Transverse colon (tissue), 4 donors: ENCODE measurements around the gene PORCN. TPM values are rescaled to one million over a fixed set of nuclear protein-coding genes. Genes with fewer than 3 reads are reported as not detected.
A peak's percentile ranks its signal among the peaks of the same experiment; 100 is the strongest.

Experiments
- DNase-seq: peaks from one replicate; pipeline ENCODE4 v3.0.0-alpha.2; 2019
- H3K27ac ChIP-seq, 4 donors: fragments of 200-600 bp; sonication (generic); 2 replicates each; pipeline ENCODE4 v1.5.1; 2016 to 2018; ENCODE audit warnings: inconsistent platforms in 4 of 4
- H3K27me3 ChIP-seq: fragments of 200-600 bp; sonication (generic); 2 replicates; pipeline ENCODE4 v1.5.1; 2017; ENCODE audit warnings: inconsistent platforms
- H3K36me3 ChIP-seq, 4 donors: fragments of 200-600 bp; sonication (generic); 2 replicates each; pipeline ENCODE4 v1.5.1; 2017 to 2019; ENCODE audit warnings: inconsistent platforms in 4 of 4
- H3K4me1 ChIP-seq, 4 donors: fragments of 200-600 bp; sonication (generic); 2 replicates each; pipeline ENCODE4 v1.5.1; 2017 to 2020; ENCODE audit warnings: inconsistent platforms in 4 of 4
- H3K4me3 ChIP-seq, 4 donors: fragments of 200-600 bp; sonication (generic); 1 replicate in 1 of 4; 2 replicates in 3 of 4; pipeline versions ENCODE4 v1.5.1 to v1.6.1; 2017 to 2019; ENCODE audit warnings: inconsistent platforms in 4 of 4
- H3K9me3 ChIP-seq, 2 donors: fragments of 200-600 bp; sonication (generic); 2 replicates each; pipeline ENCODE4 v1.5.1; 2017 to 2019; ENCODE audit warnings: inconsistent platforms in 2 of 2
- CTCF ChIP-seq, 5 experiments: fragments of 200-600 bp in 3 of 5; fragments of 450-650 bp in 2 of 5; sonication (generic) in 3 of 5; IDR thresholded peaks; 1 replicate in 2 of 5; 2 replicates in 3 of 5; pipeline ENCODE4 v1.5.1; 2016 to 2017; ENCODE audit warnings: antibody characterized with exemption in 5 of 5, inconsistent platforms in 3 of 5, mild to moderate bottlenecking in 2 of 5, moderate library complexity in 1 of 5
- EP300 ChIP-seq: sonication (generic); formaldehyde crosslinking; IDR thresholded peaks from one replicate; pipeline ENCODE4 v1.6.1; 2017; ENCODE audit warnings: antibody characterized with exemption, low read depth
- POLR2A ChIP-seq: fragments of 450-650 bp; IDR thresholded peaks from one replicate; pipeline ENCODE4 v1.6.1; 2016; ENCODE audit warnings: antibody characterized with exemption, mild to moderate bottlenecking, moderate library complexity
- POLR2AphosphoS5 ChIP-seq, 3 donors: sonication (generic); formaldehyde crosslinking; IDR thresholded peaks; one replicate each; pipeline ENCODE4 v1.6.1; 2016; ENCODE audit warnings: antibody characterized with exemption in 3 of 3
- WGBS, 2 donors: methylation state at CpG; one replicate each; pipeline ENCODE4 v1.1.5; 2018; ENCODE audit warnings: low coverage in 1 of 2; 5-methylcytosine and 5-hydroxymethylcytosine counted together
- in situ Hi-C, 4 donors: fragments of 200-750 bp; cut with MboI; loops; one replicate each; pipeline versions ENCODE4 v1.15.0 to v1.15.1; 2017; ENCODE audit warnings: low sequenced_read_pairs in 3 of 4, low pct_ligation_motif_present in 1 of 4, low pct_unique_long_range_greater_than_20kb in 1 of 4
- intact Hi-C: fragments of 100-400 bp; cut with DNase I; formaldehyde crosslinking; loops from one replicate; pipeline ENCODE4 v1.15.1; 2023; ENCODE audit warnings: low total_unique reads
- total RNA-seq, 4 donors: library from RNA; depleted of rRNA; stranded (reverse); fragments of >200 nt; gene quantifications; one replicate each; pipeline ENCODE4 v1.1.0, GENCODE V29; 2016

PORCN gene
- total RNA-seq, 4 donors from 2014 or later, result 1.5 to 10.1 (median 8.2) TPM

- in situ Hi-C loops (no loop called here), intact Hi-C loops (no loop called here)
- Histone ChIP-seq H3K4me3 (no peak overlapping the region), H3K9me3 (no peaks in the 10 kb centered on the region), H3K36me3 (no peaks in the 10 kb centered on the region), H3K4me1 (peaks cover 0 to 21% (median 6%) of the 10 kb centered on the region in 4 donors), H3K27me3 (no peaks in the 10 kb centered on the region), H3K27ac (peak overlapping the region in 1 of 4 donors; percentile 75)
- no peak for DNase-seq
- no peak for TF ChIP-seq POLR2A
- TF ChIP-seq EP300, result no peak
- TF ChIP-seq POLR2AphosphoS5 (IDR thresholded peaks at IDR 0.05), result no peak
- no peak for TF ChIP-seq CTCF (IDR thresholded peaks at IDR 0.05)
- 84% methylated on average over 6 of the region's 6 CpGs; no CpG with 5 or more reads in 1 of the 2 donors for WGBS, 2 donors
Measured at GRCh38 chrX:48474581-48474980, 34.2 kb upstream of the PORCN start.

- Histone ChIP-seq H3K27ac (peak overlapping the region; percentile 75 to 88 (median 85)), H3K9me3 (no peaks in the 10 kb centered on the region), H3K36me3 (no peaks in the 10 kb centered on the region), H3K27me3 (no peaks in the 10 kb centered on the region), H3K4me1 (peaks cover 0 to 16% (median 6%) of the 10 kb centered on the region in 4 donors), H3K4me3 (peak overlapping the region; percentile 55 to 80 (median 70))
- DNase-seq, result no peak
- 0 to 30% methylated on average over 4 to 5 of the region's 5 CpGs for whole genome bisulfite sequencing, 2 donors
- in situ Hi-C loops, result loop anchor here in 2 of 4 donors (25.0 kb wide), 1 partner anchor 388 kb away; no protein-coding TSS in a partner anchor
- intact Hi-C loops, result no loop called here
- TF ChIP-seq CTCF (IDR thresholded peaks at IDR 0.05) (no peak), POLR2AphosphoS5 (IDR thresholded peaks at IDR 0.05) (no peak), EP300 (no peak), POLR2A (no peak)
Measured at GRCh38 chrX:48475296-48475695, 33.5 kb upstream of the PORCN start.

- H3K36me3 ChIP-seq, result no peaks in the 10 kb centered on the region
- intact Hi-C loops (no loop called here), in situ Hi-C loops (loop anchor here in 2 of 4 donors (25.0 kb wide), 1 partner anchor 389 kb away; no protein-coding TSS in a partner anchor)
- 52% methylated on average over 70 of the region's 75 CpGs; no CpG with 5 or more reads in 1 of the 2 donors for WGBS, 2 donors
- peak; percentile 90 for DNase-seq
- no peaks in the 10 kb centered on the region for H3K27me3 ChIP-seq
- H3K4me3 ChIP-seq, result peak within 1 kb of the TSS; percentile 55 to 80 (median 70)
- no peaks in the 10 kb centered on the region for H3K9me3 ChIP-seq
- H3K4me1 ChIP-seq, result peaks cover 0 to 16% (median 6%) of the 10 kb centered on the region in 4 donors
- TF ChIP-seq CTCF (IDR thresholded peaks at IDR 0.05) (no peak), POLR2AphosphoS5 (IDR thresholded peaks at IDR 0.05) (peak; percentile 52 to 77 (median 53)), EP300 (no peak), POLR2A (peak; percentile 58)
- peak within 1 kb of the TSS; percentile 75 to 88 (median 85) for H3K27ac ChIP-seq
Measured at GRCh38 chrX:48475774-48476577, 32.8 kb upstream of the PORCN start, which contains the start of gene FTSJ1. Gene FTSJ1, plus strand, starts transcription at chrX:48476199. Its CDS starts 1,849 bp downstream, at chrX:48478048.

- H3K4me3 ChIP-seq, result peak overlapping the region in 3 of 4 donors; percentile 55 to 80 (median 70)
- WGBS, 2 donors, result 78 to 80% methylated on average over 1 to 4 of the region's 4 CpGs
- intact Hi-C loops, result no loop called here
Measured at GRCh38 chrX:48476919-48477318, 31.9 kb upstream of the PORCN start.

More at GRCh38 chrX:48476919-48477318, 31.9 kb upstream of the PORCN start:
- Histone ChIP-seq H3K36me3 (no peaks in the 10 kb centered on the region), H3K4me1 (peaks cover 0 to 16% (median 6%) of the 10 kb centered on the region in 4 donors), H3K27me3 (no peaks in the 10 kb centered on the region), H3K27ac (peak overlapping the region in 3 of 4 donors; percentile 85 to 88 (median 85)), H3K9me3 (no peaks in the 10 kb centered on the region)
- in situ Hi-C loops, result loop anchor here in 2 of 4 donors (25.0 kb wide), 1 partner anchor 390 kb away; no protein-coding TSS in a partner anchor
- TF ChIP-seq CTCF (IDR thresholded peaks at IDR 0.05), result no peak
- no peak for TF ChIP-seq EP300
- TF ChIP-seq POLR2AphosphoS5 (IDR thresholded peaks at IDR 0.05), result no peak
- TF ChIP-seq POLR2A, result no peak
- DNase-seq, result no peak
